HG02943 (cell line): Measurements from ENCODE around the gene E2F2.

ENCODE experiments used
- ATAC-seq: cut with Tn5 transposase; IDR thresholded peaks from one replicate; pipeline ENCODE4 v1.9.1; 2021; ENCODE audit warnings: mild to moderate bottlenecking, low read depth, moderate library complexity; ENCODE audit not compliant: unreplicated experiment

E2F2 gene

DNA sequence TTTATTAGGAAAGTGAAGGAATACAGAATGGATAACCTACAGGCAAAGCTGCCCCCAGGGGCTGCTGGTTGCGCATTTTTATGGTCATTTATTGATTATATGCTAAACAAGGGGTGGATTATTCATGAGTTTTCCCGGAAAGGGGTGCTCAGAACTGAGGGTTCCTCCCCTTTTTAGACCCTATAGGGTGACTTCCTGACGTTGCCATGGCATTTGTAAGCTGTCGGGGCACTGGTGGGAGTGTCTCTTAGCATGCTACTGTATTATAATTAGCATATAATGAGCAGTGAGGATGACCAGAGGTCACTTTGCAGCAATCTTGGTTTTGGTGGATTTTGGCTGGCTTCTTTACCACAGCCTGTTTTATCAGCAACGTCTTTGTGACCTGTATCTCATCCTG lies 41.2 kb downstream of the E2F2 start:
- no peak for ATAC-seq

DNA sequence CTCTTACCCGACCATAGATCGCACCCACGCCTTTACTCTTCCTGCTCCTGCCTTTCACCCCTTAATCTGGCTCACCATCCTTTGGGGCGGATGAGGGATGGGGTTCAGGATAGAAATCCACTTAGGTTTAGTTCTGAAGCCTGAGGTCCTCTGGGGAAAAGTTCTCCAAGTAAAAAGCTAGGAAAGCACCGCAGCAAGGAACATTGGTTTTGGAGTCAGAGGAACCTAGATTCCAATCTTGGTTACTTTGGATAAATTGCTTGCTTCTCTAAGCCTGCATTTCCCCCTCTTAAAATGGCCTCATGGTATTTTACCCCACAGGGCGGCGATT lies 46.1 kb downstream of the E2F2 start:
- no peak for ATAC-seq

DNA sequence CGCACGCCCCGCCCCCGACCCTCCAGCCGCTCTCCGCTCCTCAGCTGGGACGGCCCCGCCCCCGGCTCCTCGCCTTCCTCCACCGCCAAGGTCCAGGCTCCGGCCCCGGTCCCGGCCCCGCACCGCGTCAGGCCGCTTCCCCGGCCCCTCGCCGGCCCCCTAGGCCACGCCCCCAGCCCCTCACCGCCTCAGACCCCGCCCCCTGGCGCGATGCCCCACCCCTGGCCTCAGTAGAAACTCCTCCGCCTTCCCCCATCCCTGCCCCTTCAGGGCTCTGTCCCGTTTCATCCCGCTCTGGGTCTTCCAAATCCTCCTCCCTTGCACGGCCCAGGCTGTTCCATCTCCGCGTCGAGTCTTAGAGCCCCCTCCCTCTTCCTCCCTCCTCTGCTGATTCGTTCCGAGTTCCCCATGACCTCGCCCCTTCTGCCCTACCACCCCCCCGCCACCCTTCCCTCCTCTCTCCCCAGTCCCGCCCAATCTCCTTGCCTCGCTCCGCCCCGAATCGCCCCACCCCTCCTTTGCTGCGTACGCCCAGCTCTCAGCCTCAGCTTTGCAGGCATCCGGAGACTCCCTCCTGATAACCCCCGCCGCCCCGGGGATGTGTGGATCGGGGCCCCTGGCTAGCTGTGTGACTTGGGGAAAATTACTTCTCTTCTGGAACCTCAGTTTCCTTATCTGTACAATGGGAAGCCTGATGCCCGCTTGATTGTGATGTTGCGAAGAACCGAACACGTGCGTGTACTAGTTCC lies 46.6 kb downstream of the E2F2 start:
- no peak for ATAC-seq

DNA sequence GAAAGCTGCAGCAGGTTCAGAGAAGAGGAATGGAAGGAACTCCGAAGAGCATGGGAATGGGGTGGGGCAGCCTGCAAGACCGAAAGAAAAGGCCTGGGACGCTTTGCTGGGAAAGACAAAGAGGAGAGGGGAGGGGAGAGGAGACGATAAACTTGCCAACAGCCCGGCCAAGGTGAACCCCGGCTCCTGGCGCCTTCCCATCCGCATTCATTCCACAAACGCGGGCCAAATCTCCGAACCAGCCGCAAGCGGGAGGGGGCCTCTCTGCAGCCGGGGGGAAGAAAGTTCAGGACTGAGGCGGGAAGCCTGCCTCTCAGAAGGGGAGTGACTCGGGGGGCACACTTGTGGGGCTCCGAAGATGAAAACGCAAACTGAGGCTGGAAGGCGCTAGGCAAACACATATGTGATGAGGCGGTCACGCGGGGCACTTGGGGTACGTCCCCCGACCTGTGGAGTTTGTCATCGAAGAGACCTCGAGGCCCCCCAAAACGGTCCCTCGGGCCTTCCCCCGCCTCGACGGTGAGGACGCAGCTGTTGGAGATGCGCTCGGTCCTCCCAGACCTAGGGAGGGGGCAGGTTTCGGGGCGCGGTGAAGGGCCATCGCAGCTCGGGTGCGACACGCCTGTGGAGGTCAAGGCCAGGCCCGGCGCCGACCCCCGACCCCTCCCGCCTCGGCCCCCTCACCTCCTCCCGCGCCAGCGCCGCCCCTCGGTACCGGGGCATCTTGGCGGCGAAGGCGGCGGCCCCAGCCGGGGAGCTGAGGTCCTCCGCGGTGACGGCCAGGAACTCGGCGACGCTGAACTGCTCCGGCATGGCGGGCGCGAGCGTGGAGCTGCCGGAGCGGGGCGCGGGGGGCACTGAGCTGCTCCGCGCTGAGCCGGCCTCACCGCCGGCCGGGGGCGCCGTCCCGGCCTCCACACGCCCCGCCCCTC lies 47.4 kb downstream of the E2F2 start, which contains the start of gene ASAP3:
ASAP3 (minus strand) TSS at position 859 of the 932 bp plus-strand sequence; CDS start at position 813, 46 bp downstream.
- ATAC-seq, result no peak

DNA sequence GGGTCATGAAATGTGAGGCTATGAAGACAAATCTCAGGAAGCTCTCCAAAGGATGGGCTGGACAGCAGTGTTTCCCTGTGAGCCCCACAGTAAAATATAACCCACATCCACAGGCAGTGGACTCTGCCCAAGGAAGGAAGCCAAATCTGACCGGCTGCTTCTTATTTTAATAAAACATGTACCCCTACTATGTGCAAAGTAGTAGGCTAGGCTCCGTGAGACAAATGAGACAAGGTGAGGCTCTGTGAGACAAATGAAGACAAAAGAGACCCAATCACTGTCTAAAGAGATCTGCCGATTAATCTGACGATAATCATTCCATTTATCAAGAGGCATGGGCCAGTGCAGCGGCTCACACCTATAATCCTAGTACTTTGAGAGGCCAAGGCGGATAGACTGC lies 49.1 kb downstream of the E2F2 start:
- no peak for ATAC-seq

DNA sequence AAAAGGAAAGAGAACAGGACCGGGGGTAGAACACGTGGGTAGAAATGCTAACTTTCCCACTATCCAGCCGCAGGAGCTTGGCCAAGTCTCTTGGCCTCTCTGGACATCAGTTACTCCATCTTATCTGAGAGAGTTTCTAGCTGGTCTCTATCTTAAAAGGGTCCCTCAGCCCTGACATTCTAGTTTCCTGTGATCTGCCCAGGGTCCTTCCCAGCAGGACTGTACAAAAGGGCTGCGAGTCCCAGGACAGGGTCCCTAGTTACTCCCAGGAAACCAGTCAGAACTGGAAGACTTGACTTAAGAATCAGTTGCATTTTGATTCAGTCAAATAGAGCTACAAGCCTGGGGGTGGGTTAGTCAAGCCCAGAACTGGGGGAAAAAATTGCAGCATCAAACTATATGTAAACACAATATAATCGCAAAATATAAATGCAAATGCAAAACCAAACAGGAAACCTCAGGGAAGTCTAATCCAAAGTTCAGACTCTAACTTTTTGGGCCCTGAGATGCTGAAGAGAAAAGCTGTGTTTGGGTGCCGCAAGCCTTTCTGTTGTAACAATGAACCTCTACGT lies 49.9 kb downstream of the E2F2 start:
- no peak for ATAC-seq

DNA sequence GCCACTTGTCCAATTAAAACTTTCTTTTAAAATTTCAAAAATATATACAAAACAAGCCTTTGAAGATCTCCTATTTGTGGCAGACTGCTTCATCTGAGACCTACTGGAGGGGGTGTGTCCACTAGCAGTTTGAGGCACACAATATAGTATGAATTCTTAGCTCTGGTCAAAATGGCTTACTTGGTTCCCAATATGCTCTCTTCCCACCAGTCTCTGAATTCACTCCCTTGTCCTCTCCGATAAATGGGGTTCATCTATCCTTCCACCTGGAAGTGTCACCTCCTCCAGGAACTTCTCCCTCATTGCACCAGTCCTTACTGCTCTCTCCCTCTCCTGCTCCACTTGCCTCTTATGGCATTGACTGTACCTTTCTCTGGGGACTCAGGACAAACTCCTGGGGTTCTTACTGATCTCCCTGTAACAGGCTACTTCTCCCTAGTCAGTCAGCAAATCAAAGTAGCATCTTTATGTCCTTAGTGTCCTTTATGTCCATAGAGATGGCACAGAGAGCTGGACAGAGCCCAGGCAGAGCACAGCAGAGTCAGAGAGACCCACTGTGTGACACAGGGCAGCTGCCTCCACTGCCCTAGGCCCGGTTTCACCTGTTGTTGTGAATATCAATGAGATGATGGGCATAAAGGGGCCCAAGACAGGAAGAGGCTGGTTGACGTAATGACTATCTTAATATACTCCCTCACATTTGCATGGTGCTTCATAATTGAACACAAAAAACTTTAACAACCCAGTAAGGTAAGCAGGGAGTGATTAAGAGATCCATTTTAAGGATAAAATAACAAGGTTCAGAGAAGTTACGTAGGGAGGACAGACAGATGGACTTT lies 50.6 kb downstream of the E2F2 start:
- ATAC-seq, result no peak

DNA sequence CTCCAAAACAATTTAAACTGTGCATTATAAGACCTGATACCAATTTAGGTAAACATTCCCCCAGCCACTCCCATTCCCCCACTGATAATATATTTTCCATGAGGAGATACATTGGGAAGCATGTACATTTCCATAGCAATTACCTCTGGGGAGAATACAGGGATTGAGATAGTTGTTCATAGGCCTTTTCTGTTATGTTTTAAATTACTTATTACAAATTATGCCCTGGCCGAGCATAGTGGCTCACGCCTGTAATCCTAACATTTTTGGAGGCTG lies 51.4 kb downstream of the E2F2 start:
- ATAC-seq, result no peak

DNA sequence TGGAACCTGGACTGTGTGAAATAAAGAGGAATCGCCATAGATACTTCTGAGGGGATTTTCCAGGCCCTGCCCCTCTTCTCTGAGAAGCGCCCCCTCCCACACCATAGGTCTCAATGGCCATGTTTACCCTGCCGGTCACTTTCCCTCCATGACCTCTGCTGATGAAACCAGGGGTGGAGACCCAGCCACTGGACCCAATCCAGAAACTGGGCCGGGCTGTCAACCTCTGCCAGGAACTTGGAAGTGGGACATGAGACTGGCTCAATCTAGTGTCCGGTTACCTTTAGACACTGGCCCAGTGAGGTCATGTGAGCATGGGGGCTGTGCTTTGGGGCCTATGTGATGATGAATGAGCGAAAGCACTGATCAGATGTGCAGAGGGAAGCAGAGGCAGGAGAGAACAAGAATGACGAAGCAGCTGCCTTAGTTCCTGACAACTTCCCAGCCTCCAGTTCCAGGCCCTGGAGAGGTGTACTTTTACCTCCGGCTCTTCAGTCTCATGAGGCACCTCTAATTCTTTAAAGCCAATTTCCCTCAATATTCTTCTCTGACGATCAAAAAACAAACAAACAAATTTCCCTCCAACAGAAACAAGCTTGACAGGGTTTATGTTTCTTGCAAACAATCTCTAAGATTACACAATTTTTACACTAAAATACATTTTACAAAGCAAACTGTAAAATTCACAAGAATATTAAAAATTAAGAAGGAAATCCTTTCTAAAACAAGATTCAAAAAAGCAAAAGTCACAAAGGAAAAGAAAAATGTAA lies 52.0 kb downstream of the E2F2 start:
- ATAC-seq, result no peak

DNA sequence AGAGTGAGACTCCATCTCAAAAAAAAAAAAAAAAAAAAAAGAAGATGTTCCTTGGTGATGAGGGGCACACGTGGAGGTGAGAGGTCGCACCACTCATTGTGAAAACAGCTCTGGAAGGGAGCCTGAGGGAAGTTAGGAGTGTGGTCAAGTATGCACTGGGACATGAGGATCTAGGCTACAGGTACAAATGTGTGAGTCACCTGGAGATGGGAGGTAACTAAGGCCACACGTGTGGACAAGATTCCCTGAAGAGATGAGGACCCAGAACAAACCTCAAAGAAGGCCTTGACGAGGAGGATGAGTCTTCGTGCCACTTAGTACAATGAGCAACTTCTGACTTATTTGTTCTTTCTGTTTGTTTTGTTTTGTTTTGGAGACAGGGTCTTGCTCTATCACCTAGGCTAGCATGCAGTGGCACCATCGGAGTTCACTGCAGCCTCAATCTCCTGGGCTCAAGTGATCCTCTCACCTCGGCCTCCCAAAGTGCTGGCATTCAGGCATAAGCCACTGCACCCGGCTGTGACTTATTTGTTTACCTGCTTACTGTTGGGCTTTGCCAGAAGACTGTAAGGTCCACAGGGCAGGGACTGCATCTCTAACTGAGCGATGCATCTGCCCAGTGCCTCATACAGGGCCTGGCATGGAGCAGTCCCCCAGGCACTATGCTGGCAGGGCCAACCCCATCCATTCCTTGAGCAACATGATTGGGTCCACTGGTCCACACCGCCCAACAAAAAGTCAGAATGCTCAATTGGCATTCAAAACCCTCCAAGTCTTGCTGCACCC lies 53.5 kb downstream of the E2F2 start:
- ATAC-seq, result no peak

DNA sequence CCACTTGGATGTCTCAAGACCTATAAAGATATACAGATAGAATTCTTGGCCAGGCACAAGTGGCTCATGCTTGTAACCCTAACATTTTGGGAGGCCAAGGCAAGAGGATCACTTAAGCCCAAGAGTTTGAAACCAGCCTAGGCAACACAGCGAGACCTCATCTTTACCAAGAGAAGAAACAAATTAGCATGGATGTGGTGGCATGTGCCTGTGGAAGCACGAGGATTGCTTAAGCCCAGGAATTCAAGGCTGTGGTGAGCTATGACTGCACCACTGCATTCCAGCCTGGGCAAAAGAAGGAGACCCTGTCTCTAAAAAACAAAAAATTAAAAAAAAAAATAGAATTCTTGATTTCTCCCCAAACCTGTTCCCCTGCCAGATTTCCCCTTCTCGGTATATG lies 55.4 kb downstream of the E2F2 start:
- no peak for ATAC-seq

DNA sequence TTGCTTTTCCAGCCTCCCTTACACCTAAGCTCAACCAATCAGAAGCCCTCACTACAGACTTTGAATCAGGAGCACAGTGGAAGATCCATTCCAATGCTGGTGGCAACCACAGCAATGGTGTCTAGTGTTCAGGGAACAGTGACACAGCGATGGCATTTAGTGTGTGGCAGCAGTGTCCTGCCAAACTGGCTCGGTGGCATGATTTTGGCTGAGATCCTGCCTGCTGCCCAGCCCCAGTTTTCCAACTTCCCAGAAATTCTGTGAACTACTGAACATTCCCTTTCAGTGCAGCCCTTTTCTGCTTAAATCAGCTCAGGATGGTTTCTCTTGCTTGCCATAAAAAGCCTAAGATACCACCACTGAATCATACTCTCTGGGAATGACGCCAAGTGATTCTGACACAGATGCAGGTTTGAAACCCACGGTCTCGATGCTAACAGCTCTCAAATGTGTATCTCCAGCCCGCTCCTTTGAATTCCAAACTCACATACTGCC lies 55.9 kb downstream of the E2F2 start:
- no peak for ATAC-seq

DNA sequence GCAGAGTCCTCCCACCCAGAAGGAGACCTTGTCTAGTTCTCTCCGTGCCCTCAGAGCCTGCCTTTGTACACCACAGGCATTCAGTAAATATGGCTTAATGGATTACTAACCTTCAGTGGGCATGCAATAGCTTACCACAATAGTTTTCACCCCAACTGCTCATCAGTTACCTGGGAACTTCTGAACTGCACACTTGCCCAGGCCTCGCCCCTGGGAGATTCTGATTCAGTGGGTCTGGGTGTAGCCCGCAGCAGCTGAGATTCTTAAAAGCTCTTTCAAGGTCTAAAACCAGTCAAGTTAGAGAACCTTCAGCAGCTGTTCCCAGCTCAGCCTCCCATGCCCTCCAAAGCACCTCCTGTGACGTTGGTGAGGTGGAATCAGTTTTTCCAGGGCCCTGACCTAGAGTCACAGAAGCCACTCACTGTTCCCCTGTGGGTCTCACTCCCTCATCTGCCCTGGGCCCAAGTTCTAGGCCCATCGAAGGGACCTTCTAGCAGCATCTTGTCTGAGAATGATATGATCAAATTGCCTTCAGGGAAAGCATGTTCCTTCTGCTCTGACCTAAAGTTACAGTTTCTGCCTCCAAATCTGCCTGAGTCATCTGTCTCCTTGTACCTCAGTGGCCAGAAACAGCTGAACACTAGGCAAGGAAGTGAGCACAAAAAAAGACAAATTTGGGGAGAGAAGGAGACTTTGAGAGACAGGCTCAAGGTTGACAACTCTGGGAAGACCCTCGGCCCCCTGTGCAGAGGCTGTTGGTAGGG lies 57.8 kb downstream of the E2F2 start:
- ATAC-seq, result no peak

DNA sequence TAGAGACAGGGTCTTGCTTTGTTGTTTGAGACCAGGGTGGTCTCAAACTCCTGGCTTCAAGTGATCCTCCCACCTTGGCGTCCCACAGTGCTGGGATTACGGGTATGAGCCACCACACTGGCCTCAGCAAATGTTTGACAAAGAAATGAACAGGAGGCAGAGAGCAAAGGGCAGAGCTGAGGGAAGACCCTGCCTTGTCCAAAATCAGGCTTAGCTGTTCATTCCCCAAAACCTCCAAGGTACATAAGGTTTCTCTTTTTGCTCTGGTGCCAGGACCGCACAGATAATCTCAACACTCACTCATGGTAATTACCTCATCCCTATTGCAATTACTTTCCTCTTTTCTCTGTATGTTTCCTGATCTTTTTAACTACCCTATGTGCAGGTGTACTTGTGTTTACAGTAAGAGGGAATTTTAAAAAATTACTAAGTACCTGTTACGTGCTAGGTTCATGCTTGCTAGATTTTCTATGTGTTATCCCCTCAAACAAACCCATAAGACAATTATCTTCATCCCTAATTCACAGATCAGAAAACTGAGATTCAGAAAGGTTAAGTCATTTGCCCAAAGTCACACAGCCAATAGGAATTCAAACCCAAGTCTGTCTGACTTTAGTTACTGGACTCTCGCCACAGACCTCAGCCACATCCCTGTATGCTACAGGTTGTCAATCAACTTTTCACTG lies 58.5 kb downstream of the E2F2 start:
- ATAC-seq, result no peak

DNA sequence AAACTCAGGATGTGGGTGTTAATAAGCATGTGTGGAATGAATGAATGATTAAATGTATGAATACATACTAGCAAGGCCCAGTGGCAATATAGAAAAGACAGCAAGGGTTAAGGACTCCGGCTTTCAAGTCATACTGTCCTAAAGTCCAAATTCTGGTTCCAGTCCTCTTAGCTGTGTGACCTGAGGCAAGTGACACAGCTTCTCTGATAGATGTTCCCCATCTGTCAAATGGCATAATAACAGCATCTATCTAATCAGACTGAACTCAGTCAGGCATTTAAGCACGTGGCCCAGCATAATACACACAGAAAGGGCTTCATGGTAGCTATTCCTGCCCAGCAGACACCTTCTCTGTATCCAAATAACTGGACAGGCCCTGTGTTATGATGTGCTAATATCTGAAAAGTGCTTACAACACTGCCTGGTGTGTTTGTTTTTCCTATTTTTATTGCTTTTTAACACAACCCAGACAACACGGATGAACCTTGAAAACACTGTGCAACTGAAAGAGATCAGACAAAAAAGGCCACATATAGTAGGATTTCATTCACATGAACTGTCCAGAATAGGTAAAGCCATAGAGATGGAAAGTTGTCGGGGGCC lies 59.5 kb downstream of the E2F2 start:
- no peak for ATAC-seq

DNA sequence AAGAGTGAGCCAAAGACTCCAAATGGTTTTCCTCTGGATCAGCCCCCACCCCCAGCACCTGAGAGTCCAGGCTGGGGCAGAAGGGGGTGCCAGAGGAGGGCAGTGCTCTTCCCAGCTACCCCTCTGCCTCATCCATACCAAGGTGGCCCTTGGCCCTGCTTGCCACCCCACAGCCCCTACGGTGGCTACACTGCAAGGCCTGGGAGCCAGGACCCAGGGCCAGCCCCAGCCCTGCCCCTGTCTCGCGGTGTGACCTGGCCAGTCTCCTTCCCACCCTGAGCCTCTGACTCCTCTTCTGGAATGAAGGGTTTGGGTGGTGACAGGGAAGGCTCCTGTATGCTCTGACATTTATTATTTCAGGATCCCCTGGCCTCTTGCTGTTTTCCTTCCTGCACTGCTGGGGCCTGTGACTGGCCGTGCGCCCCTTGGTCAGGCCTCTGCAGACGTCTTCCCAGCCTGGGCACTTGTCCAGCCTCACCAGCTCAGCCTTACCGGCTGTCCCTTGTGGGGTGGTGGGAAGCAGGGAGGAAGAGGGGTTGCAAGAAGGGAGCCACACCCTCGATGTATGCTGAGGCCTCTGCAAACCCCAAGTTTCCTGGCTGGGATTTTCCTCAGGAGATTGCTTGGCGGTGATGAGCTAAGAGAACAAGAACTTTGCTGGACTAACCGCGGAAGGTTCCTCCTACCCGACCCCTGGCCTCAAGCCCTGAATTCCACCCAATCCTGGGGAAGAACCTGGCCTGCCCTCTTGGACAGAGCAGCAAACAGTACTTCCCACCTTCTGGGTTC lies 60.6 kb downstream of the E2F2 start:
- ATAC-seq, result no peak
